B cell (primary cell): Measurements from ENCODE around the gene SLC22A2. TPM values are rescaled to one million over a fixed set of nuclear protein-coding genes. Genes with fewer than 3 reads are reported as not detected.

Experiments
- ATAC-seq: fragments of 200-7000 bp; cut with Tn5 transposase; one replicate; pipeline ENCODE4 v1.10.0; 2021; ENCODE audit warnings: low read depth, mild to moderate bottlenecking, moderate number of reproducible peaks, moderate library complexity
- CTCF ChIA-PET: fragments of 350-600 bp; sonication (Branson Sonifier 250); formaldehyde crosslinking; loops from one replicate; lab custom pipeline; 2021; ENCODE audit warnings: antibody characterized with exemption, inconsistent platforms; lab: Charles Lee
- POLR2A ChIA-PET: fragments of 350-600 bp; sonication (Branson Sonifier 250); formaldehyde crosslinking; loops from one replicate; lab custom pipeline; 2021; ENCODE audit warnings: antibody characterized with exemption; lab: Charles Lee
- DNase-seq: peaks from one replicate; pipeline ENCODE4 v3.0.0; 2013
- H2AFZ ChIP-seq: 2 replicates; pipeline ENCODE4 v1.6.1; 2012; ENCODE audit warnings: mild to moderate bottlenecking, low read depth, low read length; ENCODE audit not compliant: insufficient read depth, poor library complexity, severe bottlenecking
- H3K27ac ChIP-seq, 2 donors: 1 replicate in 1 of 2; 2 replicates in 1 of 2; pipeline ENCODE4 v1.5.1; 2012 to 2013; ENCODE audit warnings: low read length in 2 of 2, mild to moderate bottlenecking in 2 of 2, moderate library complexity in 1 of 2
- H3K27me3 ChIP-seq, 4 experiments: fragments of 200-600 bp in 1 of 4; sonication (generic) in 1 of 4; replicated peaks in 1 of 4; 1 replicate in 2 of 4; 2 replicates in 2 of 4; pipeline versions ENCODE4 v1.6.1 to v1.7.0; 2013 to 2016; ENCODE audit warnings: low read length in 3 of 4, mild to moderate bottlenecking in 2 of 4, mixed read lengths in 1 of 4, moderate library complexity in 1 of 4; ENCODE audit not compliant: insufficient read depth in 4 of 4, control insufficient read depth in 3 of 4; ENCODE audit errors: control extremely low read depth in 1 of 4
- H3K36me3 ChIP-seq, 2 experiments: replicated peaks in 1 of 2; 1 replicate in 1 of 2; 2 replicates in 1 of 2; pipeline versions ENCODE4 v1.6.1 to v1.7.1; 2013; ENCODE audit warnings: low read length in 1 of 2; ENCODE audit not compliant: insufficient read depth in 2 of 2, control insufficient read depth in 1 of 2; ENCODE audit errors: control extremely low read depth in 1 of 2, extremely low read depth in 1 of 2
- H3K4me1 ChIP-seq, 2 donors: fragments of 200-600 bp in 1 of 2; sonication (generic) in 1 of 2; 1 replicate in 1 of 2; 2 replicates in 1 of 2; pipeline versions ENCODE4 v1.5.1 to v1.6.1; 2013 to 2017; ENCODE audit warnings: low read length in 2 of 2; ENCODE audit not compliant: control insufficient read depth in 2 of 2, insufficient read depth in 2 of 2
- H3K4me2 ChIP-seq: replicated peaks from 2 replicates; pipeline ENCODE3; 2012; ENCODE audit warnings: mild to moderate bottlenecking, low read depth, low read length; ENCODE audit not compliant: poor library complexity, severe bottlenecking
- H3K4me3 ChIP-seq, 5 experiments: fragments of 200-600 bp in 1 of 5; sonication (generic) in 1 of 5; 1 replicate in 3 of 5; 2 replicates in 2 of 5; pipeline versions ENCODE4 v1.5.1 to v1.7.0; 2011 to 2016; ENCODE audit warnings: low read length in 4 of 5, mild to moderate bottlenecking in 4 of 5, low read depth in 2 of 5, control low read depth in 1 of 5, moderate library complexity in 1 of 5; ENCODE audit not compliant: insufficient read depth in 1 of 5; ENCODE audit errors: control extremely low read depth in 1 of 5, extremely low read depth in 1 of 5
- H3K79me2 ChIP-seq: fragments of 200-600 bp; sonication (generic); one replicate; pipeline ENCODE4 v1.6.0; 2016; ENCODE audit warnings: low read length; ENCODE audit not compliant: control insufficient read depth, insufficient read depth
- H3K9ac ChIP-seq: fragments of 200-600 bp; sonication (generic); 2 replicates; pipeline ENCODE4 v1.6.1; 2017; ENCODE audit warnings: mild to moderate bottlenecking, low read length, moderate library complexity
- H3K9me3 ChIP-seq, 3 donors: one replicate each; pipeline versions ENCODE4 v1.6.1 to v1.7.1; 2013; ENCODE audit warnings: low read length in 2 of 3; ENCODE audit not compliant: control insufficient read depth in 2 of 3, insufficient read depth in 1 of 3; ENCODE audit errors: control extremely low read depth in 1 of 3
- H4K20me1 ChIP-seq: 2 replicates; pipeline ENCODE4 v1.6.0; 2012; ENCODE audit warnings: mild to moderate bottlenecking, low read length; ENCODE audit not compliant: insufficient read depth, control insufficient read depth, poor library complexity, severe bottlenecking
- H3K27ac Mint-ChIP-seq: one replicate; pipeline ENCODE4 v1.8.0; 2021; ENCODE audit warnings: mixed read lengths
- H3K27me3 Mint-ChIP-seq: one replicate; pipeline ENCODE4 v1.8.0; 2021; ENCODE audit warnings: mixed read lengths
- H3K4me1 Mint-ChIP-seq: one replicate; pipeline ENCODE4 v1.8.0; 2021; ENCODE audit warnings: mixed read lengths
- H3K4me3 Mint-ChIP-seq: one replicate; pipeline ENCODE4 v1.8.0; 2021; ENCODE audit warnings: mixed read lengths
- H3K9me3 Mint-ChIP-seq: one replicate; pipeline ENCODE4 v1.8.0; 2022; ENCODE audit warnings: mixed read lengths; ENCODE audit not compliant: insufficient read depth
- EZH2 ChIP-seq: IDR thresholded peaks from 2 replicates; pipeline ENCODE4 v1.6.1; 2012; ENCODE audit warnings: borderline replicate concordance, low read depth, mild to moderate bottlenecking, moderate library complexity, low read length; ENCODE audit not compliant: insufficient read depth, poor library complexity, severe bottlenecking
- WGBS: methylation state at CpG from one replicate; pipeline ENCODE4 v1.1.5; 2013; ENCODE audit warnings: missing lambda C conversion rate; ENCODE audit not compliant: insufficient coverage; 5-methylcytosine and 5-hydroxymethylcytosine counted together
- intact Hi-C: fragments of 100-400 bp; cut with micrococcal nuclease; formaldehyde crosslinking; loops from one replicate; pipeline ENCODE4 v1.10.0; 2022
- polyA plus RNA-seq: library from polyadenylated mRNA; depleted of rRNA; stranded (reverse); fragments of >200 nt; gene quantifications from 2 replicates; pipeline ENCODE4 v1.2.3, GENCODE V29; 2012
- total RNA-seq, 2 donors: library from RNA; stranded (reverse); fragments of 120-200 nt in 1 of 2; gene quantifications; 1 replicate in 1 of 2; 2 replicates in 1 of 2; pipeline versions ENCODE4 v1.2.3 to v1.2.4, GENCODE V29; 2013 to 2022
- TF ChIP-seq, protein P1 (sequence below): fragments of 200-600 bp; IDR thresholded peaks from one replicate; pipeline ENCODE4 v1.8.0; 2022; ENCODE audit warnings: antibody characterized with exemption, mild to moderate bottlenecking

SLC22A2 gene
- total and polyA plus RNA-seq, 2 donors (not counting 1 experiment from before 2014, with no cell fraction given) = not detected

DNA sequence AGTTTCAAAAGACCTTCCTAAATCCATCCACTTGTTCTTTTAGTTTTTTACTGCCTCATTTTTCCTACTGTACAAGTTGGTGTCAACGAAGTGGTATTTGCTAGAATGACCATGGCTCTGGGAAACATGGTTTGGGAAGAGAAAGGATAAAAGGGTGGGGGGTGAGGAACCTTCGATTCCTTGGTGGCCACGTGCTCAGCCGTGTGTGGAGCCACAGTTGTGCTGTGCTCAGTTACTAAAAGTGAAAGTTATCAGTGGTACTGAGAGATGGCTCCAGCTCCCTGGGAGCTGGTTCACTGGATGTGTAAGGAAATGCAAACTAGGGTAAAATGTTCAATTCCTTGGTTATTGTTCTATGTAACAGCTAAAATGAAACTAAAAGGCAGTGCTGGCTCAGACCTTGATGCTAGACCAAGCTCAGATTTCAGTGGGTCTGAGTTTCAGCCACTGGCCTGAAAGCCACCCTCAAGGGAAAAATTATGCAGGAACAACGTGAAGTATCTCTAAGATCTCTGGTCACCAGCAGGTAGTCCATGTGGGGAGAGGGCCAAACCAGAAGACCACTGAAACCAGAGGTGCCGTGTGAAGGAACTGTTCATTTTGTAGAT is 7.4 kb upstream of the SLC22A2 start:
- Histone ChIP-seq H3K9me3 (peaks cover 0 to 3% (median 0%) of the 10 kb centered on the region in 3 donors), H3K4me3 (no peak overlapping the region), H3K9ac (no peak overlapping the region), H3K36me3 (no peaks in the 10 kb centered on the region), H4K20me1 (no peaks in the 10 kb centered on the region), H3K27me3 (no peaks in the 10 kb centered on the region), H3K79me2 (no peaks in the 10 kb centered on the region), H3K4me2 (no peak overlapping the region), H3K27ac (no peak overlapping the region), H3K4me1 (no peaks in the 10 kb centered on the region), H2AFZ (no peak overlapping the region)
- ChIA-PET CTCF (no interaction called here), POLR2A (no interaction called here)
- Mint-ChIP-seq H3K4me1 (peaks cover 3% of the 10 kb centered on the region), H3K27me3 (peaks cover 3% of the 10 kb centered on the region), H3K4me3 (no peak overlapping the region), H3K9me3 (no peaks in the 10 kb centered on the region), H3K27ac (no peak overlapping the region)
- DNase-seq = no peak
- ATAC-seq = no peak
- intact Hi-C loops = no loop called here
- TF ChIP-seq, protein P1, sequence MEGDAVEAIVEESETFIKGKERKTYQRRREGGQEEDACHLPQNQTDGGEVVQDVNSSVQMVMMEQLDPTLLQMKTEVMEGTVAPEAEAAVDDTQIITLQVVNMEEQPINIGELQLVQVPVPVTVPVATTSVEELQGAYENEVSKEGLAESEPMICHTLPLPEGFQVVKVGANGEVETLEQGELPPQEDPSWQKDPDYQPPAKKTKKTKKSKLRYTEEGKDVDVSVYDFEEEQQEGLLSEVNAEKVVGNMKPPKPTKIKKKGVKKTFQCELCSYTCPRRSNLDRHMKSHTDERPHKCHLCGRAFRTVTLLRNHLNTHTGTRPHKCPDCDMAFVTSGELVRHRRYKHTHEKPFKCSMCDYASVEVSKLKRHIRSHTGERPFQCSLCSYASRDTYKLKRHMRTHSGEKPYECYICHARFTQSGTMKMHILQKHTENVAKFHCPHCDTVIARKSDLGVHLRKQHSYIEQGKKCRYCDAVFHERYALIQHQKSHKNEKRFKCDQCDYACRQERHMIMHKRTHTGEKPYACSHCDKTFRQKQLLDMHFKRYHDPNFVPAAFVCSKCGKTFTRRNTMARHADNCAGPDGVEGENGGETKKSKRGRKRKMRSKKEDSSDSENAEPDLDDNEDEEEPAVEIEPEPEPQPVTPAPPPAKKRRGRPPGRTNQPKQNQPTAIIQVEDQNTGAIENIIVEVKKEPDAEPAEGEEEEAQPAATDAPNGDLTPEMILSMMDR = no peak
- TF ChIP-seq EZH2 = no peak
- WGBS = 67% methylated on average over 6 of the region's 6 CpGs

DNA sequence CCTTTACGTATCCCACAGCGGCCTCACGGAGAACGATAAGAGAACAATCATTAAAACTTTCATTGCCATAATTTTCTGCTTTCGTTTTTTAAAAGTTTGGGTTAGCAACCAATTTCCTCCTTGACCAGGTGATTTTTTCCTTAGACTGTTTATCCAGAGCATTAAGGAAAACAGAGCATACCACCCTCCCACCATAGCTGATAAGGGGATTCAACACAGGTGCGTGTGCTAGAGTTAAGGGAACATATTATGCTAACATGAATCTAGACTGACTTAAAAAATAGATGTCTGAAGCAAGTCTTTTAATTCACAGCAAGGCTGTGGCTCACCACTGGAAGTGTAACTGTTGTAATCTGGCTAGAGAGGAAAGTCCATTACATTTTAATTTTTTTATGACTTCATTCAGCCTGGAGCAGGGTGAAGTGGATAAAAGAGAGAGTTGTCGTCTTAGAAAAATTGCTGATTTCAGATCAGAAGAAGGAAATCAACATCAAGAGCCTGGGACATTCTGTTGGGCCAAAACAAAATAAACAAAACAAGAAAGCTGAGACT is 5.5 kb upstream of the SLC22A2 start:
- intact Hi-C loops = no loop called here
- no peak for DNase-seq
- TF ChIP-seq, protein P1 = no peak
- TF ChIP-seq EZH2 = no peak

More for the DNA sequence above, 5.5 kb upstream of the SLC22A2 start:
- POLR2A ChIA-PET = no interaction called here
- H3K9me3 ChIP-seq = no peaks in the 10 kb centered on the region
- no peak overlapping the region for H3K9ac ChIP-seq
- H3K4me3 Mint-ChIP-seq = no peak overlapping the region
- CTCF ChIA-PET = no interaction called here
- H2AFZ ChIP-seq = no peak overlapping the region
- no peaks in the 10 kb centered on the region for H3K9me3 Mint-ChIP-seq
- H3K27me3 ChIP-seq = no peaks in the 10 kb centered on the region
- 85% methylated on average over 6 of the region's 7 CpGs for WGBS
- ATAC-seq = no peak
- H3K4me1 Mint-ChIP-seq = peaks cover 3% of the 10 kb centered on the region
- H3K4me2 ChIP-seq = no peak overlapping the region
- no peak overlapping the region for H3K27ac Mint-ChIP-seq
- H3K27me3 Mint-ChIP-seq = peaks cover 3% of the 10 kb centered on the region
- H3K4me1 ChIP-seq = no peaks in the 10 kb centered on the region
- no peaks in the 10 kb centered on the region for H3K79me2 ChIP-seq
- H3K4me3 ChIP-seq = no peak overlapping the region
- H4K20me1 ChIP-seq = no peaks in the 10 kb centered on the region
- H3K36me3 ChIP-seq = no peaks in the 10 kb centered on the region
- H3K27ac ChIP-seq = no peak overlapping the region
